ENCODE results near the gene RNF13. TPM values are rescaled to one million over a fixed set of nuclear protein-coding genes. Genes with fewer than 3 reads are reported as not detected.

Gene RNF13
- total and polyA plus RNA-seq, 2 of the 4 experiments (the other 2 are of a cell fraction): 12.8 to 29.8 TPM

GRCh38 chr3:149792452-149793270 lies 20.4 kb upstream of the RNF13 start, which contains the start of gene ANKUB1:
ANKUB1 (minus strand) TSS chr3:149792554; CDS start chr3:149792366, 188 bp downstream.
- Histone ChIP-seq H3K4me1 (ENCODE audit: control insufficient read depth, insufficient read depth, low read length) (peaks cover 3% of the 10 kb centered on the region; the same call in 1 of the 2 replicates), H2AK9ac (replicated peaks; ENCODE audit: low read depth, low read length, poor library complexity) (no peak within 1 kb of the TSS), H3K4me3 (ENCODE audit: insufficient read depth, low read depth, low read length) (no peak within 1 kb of the TSS), H4K8ac (ENCODE audit: low read depth in 2 of 2, low read length in 2 of 2) (no peak within 1 kb of the TSS), H2BK5ac (ENCODE audit: low read depth, low read length, poor library complexity, severe bottlenecking) (no peak within 1 kb of the TSS), H3K56ac (ENCODE audit: extremely low read depth, insufficient read depth, low read length) (no peak within 1 kb of the TSS), H3K27me3 (ENCODE audit: control insufficient read depth, insufficient read depth, low read length) (no peaks in the 10 kb centered on the region), H3K9me3 (ENCODE audit: control insufficient read depth, insufficient read depth, low read length) (no peaks in the 10 kb centered on the region), H4K91ac (ENCODE audit: insufficient read depth, low read depth, low read length) (no peak within 1 kb of the TSS), H3K4ac (ENCODE audit: low read depth, low read length) (no peak within 1 kb of the TSS), H4K5ac (ENCODE audit: low read depth, low read length) (no peak within 1 kb of the TSS), H3K27ac (ENCODE audit: insufficient read depth, low read length) (no peak within 1 kb of the TSS), H3K79me1 (ENCODE audit: low read depth in 1 of 2, low read length in 2 of 2) (no peaks in the 10 kb centered on the region), H3K18ac (ENCODE audit: low read depth, low read length) (no peak within 1 kb of the TSS), H2BK15ac (ENCODE audit: low read depth, low read length) (no peak within 1 kb of the TSS; the same call in 2 of the 3 replicates), H2AFZ (replicated peaks; ENCODE audit: low read length, poor library complexity) (no peak within 1 kb of the TSS), H2AK5ac (ENCODE audit: low read depth, low read length) (no peak within 1 kb of the TSS), H4K20me1 (ENCODE audit: insufficient read depth, low read length) (no peaks in the 10 kb centered on the region), H3K14ac (replicated peaks; ENCODE audit: low read depth, low read length) (no peak within 1 kb of the TSS), H3K36me3 (ENCODE audit: control insufficient read depth, insufficient read depth, low read length) (no peaks in the 10 kb centered on the region), H3K4me2 (ENCODE audit: low read depth, low read length) (no peak within 1 kb of the TSS), H2BK20ac (ENCODE audit: low read depth, low read length) (no peak within 1 kb of the TSS), H3K23ac (ENCODE audit: low read depth, low read length) (no peak within 1 kb of the TSS), H2BK120ac (ENCODE audit: low read depth, low read length) (no peak within 1 kb of the TSS), H3K9me1 (ENCODE audit: insufficient read depth, low read length) (no peaks in the 10 kb centered on the region), H3K9ac (ENCODE audit: low read depth, low read length) (no peak within 1 kb of the TSS)
- in situ Hi-C loops (cut with MboI; ENCODE audit: low sequenced_read_pairs): no loop called here
- BruUV-seq (replicated peaks): no TSS peak
- dilution Hi-C loops (cut with HindIII; ENCODE audit: low sequenced_read_pairs, unreplicated experiment): no loop called here
- intact Hi-C loops (cut with micrococcal nuclease): no loop called here
- TF ChIP-seq NFE2L2 (IDR thresholded peaks at IDR 0.05; ENCODE audit: low read depth, low read length) (no peak), ELK1 (IDR thresholded peaks at IDR 0.05; ENCODE audit: borderline replicate concordance, low read depth, low read length) (no peak), CTCF (conservative IDR thresholded peaks at IDR 0.05; ENCODE audit: low read depth, low read length) (no peak), MXI1 (IDR thresholded peaks at IDR 0.05; ENCODE audit: borderline replicate concordance, low read depth, low read length) (no peak), MAFK (IDR thresholded peaks at IDR 0.05; ENCODE audit: low read depth, low read length) (no peak), USF2 (IDR thresholded peaks at IDR 0.05; ENCODE audit: low read depth, low read length) (no peak), RCOR1 (IDR thresholded peaks at IDR 0.05; ENCODE audit: insufficient replicate concordance, low read length) (no peak), RAD21 (IDR thresholded peaks at IDR 0.05; ENCODE audit: low read length) (no peak), SMC3 (IDR thresholded peaks at IDR 0.05; ENCODE audit: low read depth, low read length) (no peak)
- WGBS, 2 experiments (ENCODE audit: extremely low coverage in 2 of 2, insufficient read length in 1 of 2): no CpG with 5 or more reads among the region's 4 CpGs
- CTCF ChIA-PET: interaction anchor here (0.5 to 1.8 kb wide), 2 partner anchors 15 to 58 kb away, joined by 3 to 5 read pairs; no protein-coding TSS in a partner anchor
- POLR2A ChIA-PET (ENCODE audit: unreplicated experiment): interaction anchor here (0.6 kb wide), 1 partner anchor 631 kb away, joined by 3 read pairs; no protein-coding TSS in a partner anchor
- no peak for ATAC-seq (ENCODE audit: low read depth)
- no peak for DNase-seq

Data from IMR-90 (cell line).